Measurements from ENCODE around the gene SLC9B2. TPM values are rescaled to one million over a fixed set of nuclear protein-coding genes. Genes with fewer than 3 reads are reported as not detected.

The SLC9B2 gene
- total RNA-seq, 1 experiment from 2014 or later, result 22.1 TPM

DNA sequence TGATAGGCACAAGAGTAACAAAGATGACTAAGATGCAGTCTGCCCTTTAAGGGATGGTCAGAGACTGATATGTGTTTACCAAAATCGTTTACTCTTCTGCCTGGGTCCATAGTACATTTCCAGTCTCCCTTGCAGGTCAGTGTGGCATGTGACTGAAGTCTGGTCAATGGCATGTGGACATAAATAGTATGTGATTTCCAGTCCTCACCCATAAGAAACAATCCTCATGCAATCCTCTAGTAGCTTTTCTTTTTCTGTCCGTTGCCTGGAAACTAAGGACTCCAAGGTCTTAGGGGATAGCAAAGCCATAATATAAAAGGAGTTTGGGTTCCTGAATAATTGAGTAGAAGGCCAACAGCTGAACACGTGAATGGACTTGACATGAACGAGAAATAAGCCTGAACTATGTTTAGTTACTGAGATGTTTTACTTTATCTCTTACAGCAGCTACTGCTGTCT, 1.1 kb downstream of the SLC9B2 start:
- BruUV-seq (replicated peaks), result TSS peak; percentile 49
- Histone ChIP-seq H3K9me3 (no peaks in the 10 kb centered on the region), H3K36me3 (ENCODE audit: control insufficient read depth, insufficient read depth, low read length) (no peaks in the 10 kb centered on the region), H3K4me1 (peaks cover 15% of the 10 kb centered on the region; the same call in 1 of the 2 replicates), H3K4me3 (ENCODE audit: low read depth, low read length) (peak overlapping the region; percentile 88), H3K27me3 (replicated peaks; ENCODE audit: control insufficient read depth, insufficient read depth, low read length) (no peaks in the 10 kb centered on the region)
- Mint-ChIP-seq H3K36me3 (ENCODE audit: insufficient read depth, unreplicated experiment) (peaks cover 10% of the 10 kb centered on the region), H3K4me3 (ENCODE audit: unreplicated experiment) (peak overlapping the region; percentile 77), H3K4me1 (ENCODE audit: low read depth, unreplicated experiment) (peaks cover 6% of the 10 kb centered on the region), H3K27me3 (ENCODE audit: insufficient read depth, unreplicated experiment) (no peaks in the 10 kb centered on the region), H3K9me3 (ENCODE audit: unreplicated experiment) (no peaks in the 10 kb centered on the region), H3K27ac (ENCODE audit: unreplicated experiment) (peak overlapping the region; percentile 58)
- TF ChIP-seq, protein P1, sequence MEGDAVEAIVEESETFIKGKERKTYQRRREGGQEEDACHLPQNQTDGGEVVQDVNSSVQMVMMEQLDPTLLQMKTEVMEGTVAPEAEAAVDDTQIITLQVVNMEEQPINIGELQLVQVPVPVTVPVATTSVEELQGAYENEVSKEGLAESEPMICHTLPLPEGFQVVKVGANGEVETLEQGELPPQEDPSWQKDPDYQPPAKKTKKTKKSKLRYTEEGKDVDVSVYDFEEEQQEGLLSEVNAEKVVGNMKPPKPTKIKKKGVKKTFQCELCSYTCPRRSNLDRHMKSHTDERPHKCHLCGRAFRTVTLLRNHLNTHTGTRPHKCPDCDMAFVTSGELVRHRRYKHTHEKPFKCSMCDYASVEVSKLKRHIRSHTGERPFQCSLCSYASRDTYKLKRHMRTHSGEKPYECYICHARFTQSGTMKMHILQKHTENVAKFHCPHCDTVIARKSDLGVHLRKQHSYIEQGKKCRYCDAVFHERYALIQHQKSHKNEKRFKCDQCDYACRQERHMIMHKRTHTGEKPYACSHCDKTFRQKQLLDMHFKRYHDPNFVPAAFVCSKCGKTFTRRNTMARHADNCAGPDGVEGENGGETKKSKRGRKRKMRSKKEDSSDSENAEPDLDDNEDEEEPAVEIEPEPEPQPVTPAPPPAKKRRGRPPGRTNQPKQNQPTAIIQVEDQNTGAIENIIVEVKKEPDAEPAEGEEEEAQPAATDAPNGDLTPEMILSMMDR (IDR thresholded peaks at IDR 0.05; ENCODE audit: insufficient read depth in 1 of 2, low read depth in 1 of 2, low read length in 1 of 2, severe bottlenecking in 1 of 2, unreplicated experiment in 1 of 2), result no peak
- peak; percentile 56 to 61 for DNase-seq
- intact Hi-C loops (cut with micrococcal nuclease; ENCODE audit: unreplicated experiment), result loop anchor here (1.0 to 5.0 kb wide), 3 partner anchors 29 to 248 kb away; partner anchors contain the start of genes SLC9B1 and UBE2D3
- POLR2A ChIA-PET, result interaction anchor here (0.6 kb wide), 1 partner anchor 9 kb away, joined by 4 read pairs; no protein-coding TSS in a partner anchor
- CTCF ChIA-PET, result interaction anchor here (1.2 kb wide), 1 partner anchor 455 kb away, joined by 3 read pairs; no protein-coding TSS in a partner anchor

DNA sequence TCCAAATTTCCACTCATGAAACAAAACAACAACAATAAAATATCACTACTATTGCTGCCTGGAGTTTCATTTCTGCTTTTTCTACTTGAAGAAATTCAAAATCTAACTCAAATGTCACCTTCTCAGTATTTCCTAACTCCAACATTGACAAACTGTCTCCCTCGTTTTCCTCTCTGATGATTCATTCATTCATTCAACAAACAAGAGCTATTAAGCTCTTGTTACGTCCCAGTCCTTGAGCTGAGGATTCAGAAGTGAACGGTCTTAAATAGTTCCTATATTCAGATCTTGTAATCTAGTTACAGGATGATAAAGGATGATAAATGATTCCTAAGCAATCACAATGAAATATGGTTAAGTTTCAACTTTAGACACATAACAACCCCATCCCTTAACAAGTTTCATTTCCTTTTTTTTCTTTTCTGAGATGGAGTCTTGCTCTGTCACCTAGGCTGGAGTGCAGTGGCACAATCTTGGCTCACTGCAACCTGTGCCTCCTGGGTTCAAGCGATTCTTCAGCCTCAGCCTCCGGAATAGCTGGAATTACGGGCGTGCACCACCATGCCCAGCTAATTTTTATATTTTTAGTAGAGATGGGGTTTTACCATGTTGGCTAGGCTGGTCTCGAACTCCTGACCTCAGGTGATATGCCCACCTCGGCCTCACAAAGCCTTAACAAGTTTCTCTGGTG, 1.7 kb downstream of the SLC9B2 start:
- ChIA-PET POLR2A (no interaction called here), CTCF (interaction anchor here (1.2 kb wide), 1 partner anchor 454 kb away, joined by 3 read pairs; no protein-coding TSS in a partner anchor)
- Mint-ChIP-seq H3K36me3 (ENCODE audit: insufficient read depth, unreplicated experiment) (peaks cover 10% of the 10 kb centered on the region), H3K9me3 (ENCODE audit: unreplicated experiment) (no peaks in the 10 kb centered on the region), H3K27me3 (ENCODE audit: insufficient read depth, unreplicated experiment) (no peaks in the 10 kb centered on the region), H3K27ac (ENCODE audit: unreplicated experiment) (peak overlapping the region; percentile 58), H3K4me3 (ENCODE audit: unreplicated experiment) (peak overlapping the region; percentile 77), H3K4me1 (ENCODE audit: low read depth, unreplicated experiment) (peaks cover 6% of the 10 kb centered on the region)
- no TSS peak for BruUV-seq (replicated peaks)
- Histone ChIP-seq H3K36me3 (ENCODE audit: control insufficient read depth, insufficient read depth, low read length) (no peaks in the 10 kb centered on the region), H3K4me1 (peaks cover 15% of the 10 kb centered on the region; the same call in 1 of the 2 replicates), H3K27me3 (replicated peaks; ENCODE audit: control insufficient read depth, insufficient read depth, low read length) (no peaks in the 10 kb centered on the region), H3K4me3 (ENCODE audit: low read depth, low read length) (peak overlapping the region; percentile 88; the same call in 1 of the 2 replicates), H3K9me3 (no peaks in the 10 kb centered on the region)
- intact Hi-C loops (cut with micrococcal nuclease; ENCODE audit: unreplicated experiment), result loop anchor here (1.0 to 5.0 kb wide), 3 partner anchors 29 to 248 kb away; partner anchors contain the start of genes SLC9B1 and UBE2D3
- TF ChIP-seq, protein P1 (IDR thresholded peaks at IDR 0.05; ENCODE audit: insufficient read depth in 1 of 2, low read depth in 1 of 2, low read length in 1 of 2, severe bottlenecking in 1 of 2, unreplicated experiment in 1 of 2), result no peak
- no peak for DNase-seq

DNA sequence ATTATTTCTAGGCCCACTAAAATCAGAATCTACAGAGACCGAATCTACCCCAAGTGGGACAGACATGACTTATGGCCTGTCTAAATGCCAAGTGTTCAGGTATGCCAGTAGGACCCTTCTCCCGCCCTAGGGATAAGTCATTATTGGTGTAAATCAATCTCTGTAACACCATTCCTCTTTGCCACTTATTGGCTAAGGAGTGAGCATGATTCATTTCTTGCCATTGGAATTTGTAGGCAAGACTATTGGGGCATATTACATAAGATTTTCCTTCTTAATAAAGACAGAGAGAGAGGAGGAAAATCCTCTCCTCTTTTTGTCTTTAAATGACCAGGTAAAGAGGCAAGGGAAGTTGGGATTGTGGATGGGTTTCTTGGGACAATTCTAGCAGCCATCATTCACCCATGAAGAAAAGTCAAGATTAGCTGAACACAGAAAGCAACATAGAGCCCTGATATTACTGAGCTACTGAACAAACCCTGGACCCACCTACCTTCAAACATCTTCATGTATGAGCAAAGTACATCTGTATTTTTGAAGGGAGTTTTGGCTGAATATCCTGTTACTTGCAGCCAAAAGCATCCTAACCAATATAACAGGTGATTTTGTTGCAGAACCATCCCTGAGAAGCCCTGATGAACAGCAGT, 2.6 kb downstream of the SLC9B2 start:
- BruUV-seq (replicated peaks), result no TSS peak
- ChIA-PET POLR2A (no interaction called here), CTCF (no interaction called here)
- Histone ChIP-seq H3K36me3 (ENCODE audit: control insufficient read depth, insufficient read depth, low read length) (no peaks in the 10 kb centered on the region), H3K27me3 (replicated peaks; ENCODE audit: control insufficient read depth, insufficient read depth, low read length) (no peaks in the 10 kb centered on the region), H3K4me3 (ENCODE audit: low read depth, low read length) (no peak overlapping the region), H3K9me3 (no peaks in the 10 kb centered on the region), H3K4me1 (peaks cover 15% of the 10 kb centered on the region; the same call in 1 of the 2 replicates)
- Mint-ChIP-seq H3K27me3 (ENCODE audit: insufficient read depth, unreplicated experiment) (no peaks in the 10 kb centered on the region), H3K4me3 (ENCODE audit: unreplicated experiment) (no peak overlapping the region), H3K27ac (ENCODE audit: unreplicated experiment) (no peak overlapping the region), H3K9me3 (ENCODE audit: unreplicated experiment) (no peaks in the 10 kb centered on the region), H3K4me1 (ENCODE audit: low read depth, unreplicated experiment) (peaks cover 6% of the 10 kb centered on the region), H3K36me3 (ENCODE audit: insufficient read depth, unreplicated experiment) (peaks cover 10% of the 10 kb centered on the region)
- DNase-seq, result no peak
- TF ChIP-seq, protein P1 (IDR thresholded peaks at IDR 0.05; ENCODE audit: insufficient read depth in 1 of 2, low read depth in 1 of 2, low read length in 1 of 2, severe bottlenecking in 1 of 2, unreplicated experiment in 1 of 2), result no peak
- intact Hi-C loops (cut with micrococcal nuclease; ENCODE audit: unreplicated experiment), result loop anchor here (2.0 kb wide), 1 partner anchor 55 kb away; the partner anchor contains the start of gene SLC9B1

All from Caco-2 (cell line).